ENCODE results near the gene CYTH1.

DNA sequence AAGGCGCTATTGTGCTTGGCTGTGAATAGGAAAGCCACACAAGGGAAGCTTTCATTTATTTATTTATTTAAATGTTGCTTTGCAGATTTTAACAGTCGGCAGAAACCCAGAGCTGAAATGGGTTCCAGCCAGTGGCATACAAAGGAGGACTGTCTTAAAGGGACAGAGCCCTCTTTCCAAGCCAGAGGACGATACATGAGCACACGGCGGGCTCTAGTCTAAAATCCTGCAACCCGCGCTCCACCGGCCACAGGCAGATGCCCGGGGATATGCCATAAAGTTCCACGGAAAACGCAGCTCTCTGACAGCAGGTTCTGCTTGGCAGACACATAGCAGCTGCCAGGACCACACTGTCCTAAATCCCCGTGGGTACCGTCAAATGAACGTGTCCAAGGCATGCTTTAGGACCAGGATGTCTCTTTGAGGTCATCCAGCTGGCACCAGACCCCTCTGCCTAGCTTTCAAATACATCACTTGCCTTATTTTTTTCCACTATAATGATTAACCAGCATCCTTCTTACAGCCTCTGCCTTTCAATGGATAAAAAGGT, 64.6 kb downstream of the CYTH1 start:
- TF ChIP-seq, protein P1, sequence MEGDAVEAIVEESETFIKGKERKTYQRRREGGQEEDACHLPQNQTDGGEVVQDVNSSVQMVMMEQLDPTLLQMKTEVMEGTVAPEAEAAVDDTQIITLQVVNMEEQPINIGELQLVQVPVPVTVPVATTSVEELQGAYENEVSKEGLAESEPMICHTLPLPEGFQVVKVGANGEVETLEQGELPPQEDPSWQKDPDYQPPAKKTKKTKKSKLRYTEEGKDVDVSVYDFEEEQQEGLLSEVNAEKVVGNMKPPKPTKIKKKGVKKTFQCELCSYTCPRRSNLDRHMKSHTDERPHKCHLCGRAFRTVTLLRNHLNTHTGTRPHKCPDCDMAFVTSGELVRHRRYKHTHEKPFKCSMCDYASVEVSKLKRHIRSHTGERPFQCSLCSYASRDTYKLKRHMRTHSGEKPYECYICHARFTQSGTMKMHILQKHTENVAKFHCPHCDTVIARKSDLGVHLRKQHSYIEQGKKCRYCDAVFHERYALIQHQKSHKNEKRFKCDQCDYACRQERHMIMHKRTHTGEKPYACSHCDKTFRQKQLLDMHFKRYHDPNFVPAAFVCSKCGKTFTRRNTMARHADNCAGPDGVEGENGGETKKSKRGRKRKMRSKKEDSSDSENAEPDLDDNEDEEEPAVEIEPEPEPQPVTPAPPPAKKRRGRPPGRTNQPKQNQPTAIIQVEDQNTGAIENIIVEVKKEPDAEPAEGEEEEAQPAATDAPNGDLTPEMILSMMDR (IDR thresholded peaks at IDR 0.05): no peak
- TF ChIP-seq NR3C1 (CRISPR knock-in tag; conservative IDR thresholded peaks at IDR 0.05; ENCODE audit: low read depth) (no peak), NFYB (CRISPR knock-in tag; conservative IDR thresholded peaks at IDR 0.05; ENCODE audit: low read depth) (no peak), ETV6 (CRISPR knock-in tag; IDR thresholded peaks at IDR 0.05) (no peak), JUN (CRISPR knock-in tag; IDR thresholded peaks at IDR 0.05) (no peak), ELF4 (CRISPR knock-in tag; IDR thresholded peaks at IDR 0.05; ENCODE audit: low read depth) (no peak), RELA (CRISPR knock-in tag; IDR thresholded peaks at IDR 0.05; ENCODE audit: borderline replicate concordance) (no peak), FOXJ3 (CRISPR knock-in tag; IDR thresholded peaks at IDR 0.05; ENCODE audit: borderline replicate concordance) (no peak), ZNF317 (CRISPR knock-in tag; IDR thresholded peaks at IDR 0.05; ENCODE audit: borderline replicate concordance, low read depth) (no peak), CBFB (CRISPR knock-in tag; IDR thresholded peaks at IDR 0.05; ENCODE audit: low read depth) (no peak), EMX1 (CRISPR knock-in tag; IDR thresholded peaks at IDR 0.05) (no peak), CREM (CRISPR knock-in tag; IDR thresholded peaks at IDR 0.05) (no peak), ZBTB43 (CRISPR knock-in tag; IDR thresholded peaks at IDR 0.05) (no peak)

All from WTC11 (cell line).